GM23338 (cell line): ENCODE results near the gene ALDH18A1. TPM values are rescaled to one million over a fixed set of nuclear protein-coding genes. Genes with fewer than 3 reads are reported as not detected.

Experiments used
- ATAC-seq: fragments of 200-7000 bp; cut with Tn5 transposase; 3 replicates; pipeline ENCODE4 v1.9.1; 2020
- DNase-seq: peaks from one replicate; pipeline ENCODE4 v3.0.0-alpha.2; 2015; ENCODE audit warnings: low spot score
- H2AFZ ChIP-seq: fragments of 200-600 bp; sonication (generic); 2 replicates; pipeline ENCODE4 v1.8.0; 2016; ENCODE audit warnings: antibody characterized with exemption, mild to moderate bottlenecking, moderate library complexity
- H3F3A ChIP-seq: fragments of 200-600 bp; sonication (generic); replicated peaks from 2 replicates; pipeline ENCODE4 v1.8.0; 2017; ENCODE audit warnings: antibody characterized with exemption, mixed run types, low read depth
- H3K27ac ChIP-seq: fragments of 200-600 bp; sonication (generic); 2 replicates; pipeline ENCODE4 v1.6.1; 2016; ENCODE audit warnings: low read depth
- H3K27me3 ChIP-seq: fragments of 200-600 bp; sonication (generic); 2 replicates; pipeline ENCODE4 v1.8.0; 2016; ENCODE audit warnings: mild to moderate bottlenecking, mixed run types, moderate library complexity; ENCODE audit not compliant: insufficient read depth
- H3K36me3 ChIP-seq: fragments of 200-600 bp; sonication (generic); 2 replicates; pipeline ENCODE4 v1.8.0; 2016; ENCODE audit warnings: mild to moderate bottlenecking; ENCODE audit not compliant: insufficient read depth
- H3K4me1 ChIP-seq: fragments of 200-600 bp; sonication (generic); 2 replicates; pipeline ENCODE4 v1.8.0; 2016; ENCODE audit warnings: mild to moderate bottlenecking, moderate library complexity; ENCODE audit not compliant: insufficient read depth
- H3K4me2 ChIP-seq: fragments of 200-600 bp; sonication (generic); 2 replicates; pipeline ENCODE4 v1.7.1; 2017; ENCODE audit warnings: mixed run types
- H3K4me3 ChIP-seq: fragments of 200-600 bp; sonication (generic); 2 replicates; pipeline ENCODE4 v1.6.1; 2016; ENCODE audit warnings: mixed run types
- H3K79me2 ChIP-seq: fragments of 200-600 bp; sonication (generic); replicated peaks from 2 replicates; pipeline ENCODE4 v1.8.0; 2017; ENCODE audit warnings: mild to moderate bottlenecking; ENCODE audit not compliant: insufficient read depth
- H3K9me2 ChIP-seq: fragments of 200-600 bp; sonication (generic); 2 replicates; pipeline ENCODE4 v1.8.0; 2017; ENCODE audit not compliant: insufficient read depth
- H4K20me1 ChIP-seq: fragments of 200-600 bp; sonication (generic); replicated peaks from 2 replicates; pipeline ENCODE4 v1.8.0; 2017; ENCODE audit warnings: mild to moderate bottlenecking; ENCODE audit not compliant: insufficient read depth
- H3K27ac Mint-ChIP-seq: 2 replicates; pipeline ENCODE4 v1.8.0; 2020; ENCODE audit warnings: inconsistent platforms, mild to moderate bottlenecking, moderate library complexity, mixed read lengths
- H3K27me3 Mint-ChIP-seq: 3 replicates; pipeline ENCODE4 v1.8.0; 2022; ENCODE audit warnings: low read depth, mild to moderate bottlenecking, moderate library complexity, mixed read lengths, inconsistent platforms; ENCODE audit not compliant: insufficient read depth, poor library complexity
- H3K36me3 Mint-ChIP-seq: 3 replicates; pipeline ENCODE4 v1.8.0; 2021; ENCODE audit warnings: low read depth, mild to moderate bottlenecking, inconsistent platforms, moderate library complexity, mixed read lengths
- H3K4me1 Mint-ChIP-seq: 3 replicates; pipeline ENCODE4 v1.8.0; 2020; ENCODE audit warnings: mild to moderate bottlenecking, inconsistent platforms, mixed read lengths
- H3K4me3 Mint-ChIP-seq: 3 replicates; pipeline ENCODE4 v1.8.0; 2021; ENCODE audit warnings: moderate library complexity, mild to moderate bottlenecking, inconsistent platforms, mixed read lengths
- H3K9me3 Mint-ChIP-seq: 3 replicates; pipeline ENCODE4 v1.8.0; 2020; ENCODE audit warnings: moderate library complexity, mild to moderate bottlenecking, inconsistent platforms, mixed read lengths
- CREB1 ChIP-seq: fragments of 250-450 bp; sonication (Bioruptor Pico); IDR thresholded peaks from 2 replicates; pipeline ENCODE4 v1.5.0; 2020; ENCODE audit warnings: low read depth, mild to moderate bottlenecking, moderate library complexity
- EZH2 ChIP-seq: fragments of 200-600 bp; sonication (generic); IDR thresholded peaks from one replicate; pipeline ENCODE4 v1.8.0; 2017; ENCODE audit warnings: antibody characterized with exemption, mild to moderate bottlenecking, low read depth; ENCODE audit not compliant: unreplicated experiment
- EZH2phosphoT487 ChIP-seq: fragments of 200-600 bp; sonication (generic); IDR thresholded peaks from one replicate; pipeline ENCODE4 v1.8.1; 2018; ENCODE audit warnings: antibody characterized with exemption; ENCODE audit not compliant: unreplicated experiment
- JUNB ChIP-seq: IDR thresholded peaks from one replicate; pipeline ENCODE4 v1.6.1; 2016; ENCODE audit warnings: antibody characterized with exemption; ENCODE audit not compliant: unreplicated experiment
- NANOG ChIP-seq: IDR thresholded peaks from 2 replicates; pipeline ENCODE4 v1.6.1; 2016; ENCODE audit warnings: antibody characterized with exemption, borderline replicate concordance
- POLR2AphosphoS5 ChIP-seq: IDR thresholded peaks from 2 replicates; pipeline ENCODE4 v1.6.1; 2016; ENCODE audit warnings: antibody characterized with exemption, low read depth
- STAT1 ChIP-seq: IDR thresholded peaks from one replicate; pipeline ENCODE4 v1.6.1; 2016; ENCODE audit warnings: antibody characterized with exemption; ENCODE audit not compliant: unreplicated experiment
- ZNF114 ChIP-seq: fragments of 250-450 bp; sonication (Bioruptor Pico); IDR thresholded peaks from 2 replicates; pipeline ENCODE4 v1.5.0; 2020; ENCODE audit warnings: mild to moderate bottlenecking, moderate library complexity
- ZNF331 ChIP-seq: fragments of 250-450 bp; sonication (Bioruptor Pico); IDR thresholded peaks from 2 replicates; pipeline ENCODE4 v1.5.0; 2020; ENCODE audit warnings: low read depth, mild to moderate bottlenecking, moderate library complexity
- polyA plus RNA-seq: library from polyadenylated mRNA; unstranded; fragments of >200 nt; fragmentation: Nextera tagmentation; extraction: Ambion mirVana; gene quantifications from 2 replicates; pipeline ENCODE4 v1.2.1, GENCODE V29; 2016
- total RNA-seq: library from RNA; depleted of rRNA; stranded (reverse); fragments of >200 nt; shearing (Covaris generic); gene quantifications from 2 replicates; pipeline ENCODE4 v1.2.3, GENCODE V29; 2014
- TF ChIP-seq, protein P1 (sequence below): IDR thresholded peaks from 2 replicates; pipeline ENCODE4 v1.6.1; 2016; ENCODE audit warnings: antibody characterized with exemption
- TF ChIP-seq, protein P2 (sequence below): fragments of 250-450 bp; sonication (Bioruptor Pico); IDR thresholded peaks from 2 replicates; pipeline ENCODE4 v1.5.0; 2020; ENCODE audit warnings: mild to moderate bottlenecking, moderate library complexity
- TF ChIP-seq, protein P3 (sequence below): IDR thresholded peaks from one replicate; pipeline ENCODE4 v1.6.1; 2018; ENCODE audit warnings: antibody characterized with exemption; ENCODE audit not compliant: unreplicated experiment
- TF ChIP-seq, protein P4 (sequence below), 2 experiments: fragments of 200-600 bp in 1 of 2; sonication (generic) in 1 of 2; conservative IDR thresholded peaks; 2 replicates each; pipeline versions ENCODE4 v1.5.1 to v1.6.1; 2016 to 2017; ENCODE audit warnings: antibody characterized with exemption in 2 of 2, low read depth in 2 of 2, mild to moderate bottlenecking in 2 of 2, moderate library complexity in 1 of 2

ALDH18A1 gene
- total and polyA plus RNA-seq, 2 experiments from 2014 or later: 35.1 to 117 TPM

DNA sequence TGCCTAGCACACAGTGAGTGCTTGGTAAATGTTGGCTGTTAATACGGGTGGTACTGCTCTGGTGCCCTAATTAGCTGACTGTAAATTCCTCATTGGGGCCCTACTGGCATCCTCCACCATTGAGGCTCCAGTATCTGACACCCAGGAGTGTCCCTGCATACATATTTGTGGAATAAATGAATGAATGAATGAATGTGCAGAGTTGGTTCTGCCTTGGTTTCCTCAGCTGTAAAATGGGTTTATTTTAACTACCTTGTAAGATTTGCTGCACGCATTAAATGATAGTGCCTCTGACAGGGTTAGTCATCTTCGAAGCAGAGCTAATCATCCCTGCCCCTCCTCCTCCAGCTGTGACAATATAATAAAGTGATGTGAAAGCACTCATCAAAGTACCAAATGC is 45.8 kb downstream of the ALDH18A1 start:
- H4K20me1 ChIP-seq: peaks cover 8% of the 10 kb centered on the region; the same call in 1 of the 2 replicates
- no peaks in the 10 kb centered on the region for H3K79me2 ChIP-seq
- Mint-ChIP-seq H3K27ac (no peak overlapping the region), H3K27me3 (peaks cover 2% of the 10 kb centered on the region), H3K9me3 (no peaks in the 10 kb centered on the region), H3K4me3 (no peak overlapping the region), H3K4me1 (no peaks in the 10 kb centered on the region), H3K36me3 (peaks cover 90% of the 10 kb centered on the region)
- DNase-seq (no peak), ATAC-seq (no peak)
- no peaks in the 10 kb centered on the region for H3K4me1 ChIP-seq
- H3K27ac ChIP-seq: no peak overlapping the region
- H3K27me3 ChIP-seq: no peaks in the 10 kb centered on the region
- no peak overlapping the region for H2AFZ ChIP-seq
- H3K4me3 ChIP-seq: no peak overlapping the region
- no peaks in the 10 kb centered on the region for H3F3A ChIP-seq
- no peaks in the 10 kb centered on the region for H3K9me2 ChIP-seq
- H3K36me3 ChIP-seq: peaks cover 68% of the 10 kb centered on the region
- TF ChIP-seq CREB1 (CRISPR knock-in tag) (no peak), STAT1 (no peak), EZH2 (no peak), ZNF114 (no peak), JUNB (no peak), ZNF331 (CRISPR knock-in tag) (no peak), EZH2phosphoT487 (no peak), POLR2AphosphoS5 (no peak), NANOG (no peak)
- TF ChIP-seq, protein P1, sequence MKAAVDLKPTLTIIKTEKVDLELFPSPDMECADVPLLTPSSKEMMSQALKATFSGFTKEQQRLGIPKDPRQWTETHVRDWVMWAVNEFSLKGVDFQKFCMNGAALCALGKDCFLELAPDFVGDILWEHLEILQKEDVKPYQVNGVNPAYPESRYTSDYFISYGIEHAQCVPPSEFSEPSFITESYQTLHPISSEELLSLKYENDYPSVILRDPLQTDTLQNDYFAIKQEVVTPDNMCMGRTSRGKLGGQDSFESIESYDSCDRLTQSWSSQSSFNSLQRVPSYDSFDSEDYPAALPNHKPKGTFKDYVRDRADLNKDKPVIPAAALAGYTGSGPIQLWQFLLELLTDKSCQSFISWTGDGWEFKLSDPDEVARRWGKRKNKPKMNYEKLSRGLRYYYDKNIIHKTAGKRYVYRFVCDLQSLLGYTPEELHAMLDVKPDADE: no peak
- TF ChIP-seq, protein P2, sequence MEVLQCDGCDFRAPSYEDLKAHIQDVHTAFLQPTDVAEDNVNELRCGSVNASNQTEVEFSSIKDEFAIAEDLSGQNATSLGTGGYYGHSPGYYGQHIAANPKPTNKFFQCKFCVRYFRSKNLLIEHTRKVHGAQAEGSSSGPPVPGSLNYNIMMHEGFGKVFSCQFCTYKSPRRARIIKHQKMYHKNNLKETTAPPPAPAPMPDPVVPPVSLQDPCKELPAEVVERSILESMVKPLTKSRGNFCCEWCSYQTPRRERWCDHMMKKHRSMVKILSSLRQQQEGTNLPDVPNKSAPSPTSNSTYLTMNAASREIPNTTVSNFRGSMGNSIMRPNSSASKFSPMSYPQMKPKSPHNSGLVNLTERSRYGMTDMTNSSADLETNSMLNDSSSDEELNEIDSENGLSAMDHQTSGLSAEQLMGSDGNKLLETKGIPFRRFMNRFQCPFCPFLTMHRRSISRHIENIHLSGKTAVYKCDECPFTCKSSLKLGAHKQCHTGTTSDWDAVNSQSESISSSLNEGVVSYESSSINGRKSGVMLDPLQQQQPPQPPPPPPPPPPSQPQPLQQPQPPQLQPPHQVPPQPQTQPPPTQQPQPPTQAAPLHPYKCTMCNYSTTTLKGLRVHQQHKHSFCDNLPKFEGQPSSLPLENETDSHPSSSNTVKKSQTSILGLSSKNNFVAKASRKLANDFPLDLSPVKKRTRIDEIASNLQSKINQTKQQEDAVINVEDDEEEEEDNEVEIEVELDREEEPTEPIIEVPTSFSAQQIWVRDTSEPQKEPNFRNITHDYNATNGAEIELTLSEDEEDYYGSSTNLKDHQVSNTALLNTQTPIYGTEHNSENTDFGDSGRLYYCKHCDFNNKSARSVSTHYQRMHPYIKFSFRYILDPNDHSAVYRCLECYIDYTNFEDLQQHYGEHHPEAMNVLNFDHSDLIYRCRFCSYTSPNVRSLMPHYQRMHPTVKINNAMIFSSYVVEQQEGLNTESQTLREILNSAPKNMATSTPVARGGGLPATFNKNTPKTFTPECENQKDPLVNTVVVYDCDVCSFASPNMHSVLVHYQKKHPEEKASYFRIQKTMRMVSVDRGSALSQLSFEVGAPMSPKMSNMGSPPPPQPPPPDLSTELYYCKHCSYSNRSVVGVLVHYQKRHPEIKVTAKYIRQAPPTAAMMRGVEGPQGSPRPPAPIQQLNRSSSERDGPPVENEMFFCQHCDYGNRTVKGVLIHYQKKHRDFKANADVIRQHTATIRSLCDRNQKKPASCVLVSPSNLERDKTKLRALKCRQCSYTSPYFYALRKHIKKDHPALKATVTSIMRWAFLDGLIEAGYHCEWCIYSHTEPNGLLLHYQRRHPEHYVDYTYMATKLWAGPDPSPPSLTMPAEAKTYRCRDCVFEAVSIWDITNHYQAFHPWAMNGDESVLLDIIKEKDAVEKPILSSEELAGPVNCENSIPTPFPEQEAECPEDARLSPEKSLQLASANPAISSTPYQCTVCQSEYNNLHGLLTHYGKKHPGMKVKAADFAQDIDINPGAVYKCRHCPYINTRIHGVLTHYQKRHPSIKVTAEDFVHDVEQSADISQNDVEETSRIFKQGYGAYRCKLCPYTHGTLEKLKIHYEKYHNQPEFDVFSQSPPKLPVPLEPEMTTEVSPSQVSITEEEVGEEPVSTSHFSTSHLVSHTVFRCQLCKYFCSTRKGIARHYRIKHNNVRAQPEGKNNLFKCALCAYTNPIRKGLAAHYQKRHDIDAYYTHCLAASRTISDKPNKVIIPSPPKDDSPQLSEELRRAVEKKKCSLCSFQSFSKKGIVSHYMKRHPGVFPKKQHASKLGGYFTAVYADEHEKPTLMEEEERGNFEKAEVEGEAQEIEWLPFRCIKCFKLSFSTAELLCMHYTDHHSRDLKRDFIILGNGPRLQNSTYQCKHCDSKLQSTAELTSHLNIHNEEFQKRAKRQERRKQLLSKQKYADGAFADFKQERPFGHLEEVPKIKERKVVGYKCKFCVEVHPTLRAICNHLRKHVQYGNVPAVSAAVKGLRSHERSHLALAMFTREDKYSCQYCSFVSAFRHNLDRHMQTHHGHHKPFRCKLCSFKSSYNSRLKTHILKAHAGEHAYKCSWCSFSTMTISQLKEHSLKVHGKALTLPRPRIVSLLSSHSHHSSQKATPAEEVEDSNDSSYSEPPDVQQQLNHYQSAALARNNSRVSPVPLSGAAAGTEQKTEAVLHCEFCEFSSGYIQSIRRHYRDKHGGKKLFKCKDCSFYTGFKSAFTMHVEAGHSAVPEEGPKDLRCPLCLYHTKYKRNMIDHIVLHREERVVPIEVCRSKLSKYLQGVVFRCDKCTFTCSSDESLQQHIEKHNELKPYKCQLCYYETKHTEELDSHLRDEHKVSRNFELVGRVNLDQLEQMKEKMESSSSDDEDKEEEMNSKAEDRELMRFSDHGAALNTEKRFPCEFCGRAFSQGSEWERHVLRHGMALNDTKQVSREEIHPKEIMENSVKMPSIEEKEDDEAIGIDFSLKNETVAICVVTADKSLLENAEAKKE: no peak
- TF ChIP-seq, protein P3, sequence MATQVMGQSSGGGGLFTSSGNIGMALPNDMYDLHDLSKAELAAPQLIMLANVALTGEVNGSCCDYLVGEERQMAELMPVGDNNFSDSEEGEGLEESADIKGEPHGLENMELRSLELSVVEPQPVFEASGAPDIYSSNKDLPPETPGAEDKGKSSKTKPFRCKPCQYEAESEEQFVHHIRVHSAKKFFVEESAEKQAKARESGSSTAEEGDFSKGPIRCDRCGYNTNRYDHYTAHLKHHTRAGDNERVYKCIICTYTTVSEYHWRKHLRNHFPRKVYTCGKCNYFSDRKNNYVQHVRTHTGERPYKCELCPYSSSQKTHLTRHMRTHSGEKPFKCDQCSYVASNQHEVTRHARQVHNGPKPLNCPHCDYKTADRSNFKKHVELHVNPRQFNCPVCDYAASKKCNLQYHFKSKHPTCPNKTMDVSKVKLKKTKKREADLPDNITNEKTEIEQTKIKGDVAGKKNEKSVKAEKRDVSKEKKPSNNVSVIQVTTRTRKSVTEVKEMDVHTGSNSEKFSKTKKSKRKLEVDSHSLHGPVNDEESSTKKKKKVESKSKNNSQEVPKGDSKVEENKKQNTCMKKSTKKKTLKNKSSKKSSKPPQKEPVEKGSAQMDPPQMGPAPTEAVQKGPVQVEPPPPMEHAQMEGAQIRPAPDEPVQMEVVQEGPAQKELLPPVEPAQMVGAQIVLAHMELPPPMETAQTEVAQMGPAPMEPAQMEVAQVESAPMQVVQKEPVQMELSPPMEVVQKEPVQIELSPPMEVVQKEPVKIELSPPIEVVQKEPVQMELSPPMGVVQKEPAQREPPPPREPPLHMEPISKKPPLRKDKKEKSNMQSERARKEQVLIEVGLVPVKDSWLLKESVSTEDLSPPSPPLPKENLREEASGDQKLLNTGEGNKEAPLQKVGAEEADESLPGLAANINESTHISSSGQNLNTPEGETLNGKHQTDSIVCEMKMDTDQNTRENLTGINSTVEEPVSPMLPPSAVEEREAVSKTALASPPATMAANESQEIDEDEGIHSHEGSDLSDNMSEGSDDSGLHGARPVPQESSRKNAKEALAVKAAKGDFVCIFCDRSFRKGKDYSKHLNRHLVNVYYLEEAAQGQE: no peak
- TF ChIP-seq, protein P4, sequence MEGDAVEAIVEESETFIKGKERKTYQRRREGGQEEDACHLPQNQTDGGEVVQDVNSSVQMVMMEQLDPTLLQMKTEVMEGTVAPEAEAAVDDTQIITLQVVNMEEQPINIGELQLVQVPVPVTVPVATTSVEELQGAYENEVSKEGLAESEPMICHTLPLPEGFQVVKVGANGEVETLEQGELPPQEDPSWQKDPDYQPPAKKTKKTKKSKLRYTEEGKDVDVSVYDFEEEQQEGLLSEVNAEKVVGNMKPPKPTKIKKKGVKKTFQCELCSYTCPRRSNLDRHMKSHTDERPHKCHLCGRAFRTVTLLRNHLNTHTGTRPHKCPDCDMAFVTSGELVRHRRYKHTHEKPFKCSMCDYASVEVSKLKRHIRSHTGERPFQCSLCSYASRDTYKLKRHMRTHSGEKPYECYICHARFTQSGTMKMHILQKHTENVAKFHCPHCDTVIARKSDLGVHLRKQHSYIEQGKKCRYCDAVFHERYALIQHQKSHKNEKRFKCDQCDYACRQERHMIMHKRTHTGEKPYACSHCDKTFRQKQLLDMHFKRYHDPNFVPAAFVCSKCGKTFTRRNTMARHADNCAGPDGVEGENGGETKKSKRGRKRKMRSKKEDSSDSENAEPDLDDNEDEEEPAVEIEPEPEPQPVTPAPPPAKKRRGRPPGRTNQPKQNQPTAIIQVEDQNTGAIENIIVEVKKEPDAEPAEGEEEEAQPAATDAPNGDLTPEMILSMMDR (conservative IDR thresholded peaks at IDR 0.05; ENCODE audit: low read depth in 2 of 2): no peak
- no peak overlapping the region for H3K4me2 ChIP-seq
